ENCODE measurements around the gene MAP3K8. TPM values are rescaled to one million over a fixed set of nuclear protein-coding genes. Genes with fewer than 3 reads are reported as not detected.

MAP3K8 gene
- total and polyA plus RNA-seq, 4 donors: 37.0 to 77.9 (median 50.5) TPM

DNA sequence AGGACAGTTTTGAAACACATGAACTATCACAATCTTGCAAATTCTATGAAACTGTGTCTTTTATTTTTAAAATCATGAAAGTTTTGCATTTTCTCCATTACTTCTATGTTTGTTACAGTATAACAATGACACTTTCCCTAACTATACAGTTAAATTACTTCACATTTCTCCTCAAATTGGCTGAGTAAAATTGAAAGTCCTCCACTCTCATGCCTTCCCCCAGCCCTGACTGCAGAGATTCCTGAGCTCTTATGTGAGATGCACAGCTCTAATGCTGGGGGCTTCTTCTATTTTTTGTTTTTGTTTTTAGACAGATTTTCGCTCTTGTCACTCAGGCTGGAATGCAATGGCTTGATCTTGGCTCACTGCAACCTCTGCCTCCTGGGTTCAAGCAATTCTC, 22.7 kb upstream of the MAP3K8 start:
- Histone ChIP-seq H3K4me1 (ENCODE audit: control insufficient read depth in 5 of 5, insufficient read depth in 5 of 5, low read length in 5 of 5) (no peaks in the 10 kb centered on the region), H3K9ac (ENCODE audit: insufficient read depth in 1 of 2, low read length in 2 of 2) (no peak overlapping the region), H3K4me3 (no peak overlapping the region), H3K9me3 (ENCODE audit: control insufficient read depth in 4 of 4, insufficient read depth in 3 of 4, low read length in 3 of 4) (no peaks in the 10 kb centered on the region), H3K27ac (ENCODE audit: low read depth in 1 of 2, low read length in 1 of 2) (no peak overlapping the region), H3K36me3 (ENCODE audit: control insufficient read depth in 4 of 4, insufficient read depth in 4 of 4, low read length in 4 of 4) (no peaks in the 10 kb centered on the region), H3K27me3 (ENCODE audit: control insufficient read depth in 3 of 3, insufficient read depth in 3 of 3, low read length in 2 of 3) (no peaks in the 10 kb centered on the region)
- DNase-seq (no peak), ATAC-seq (ENCODE audit: insufficient read depth, low FRiP score) (no peak)
- WGBS, 2 donors: 91 to 98% methylated on average over 1 of the region's 1 CpG
- TF ChIP-seq, protein P1, sequence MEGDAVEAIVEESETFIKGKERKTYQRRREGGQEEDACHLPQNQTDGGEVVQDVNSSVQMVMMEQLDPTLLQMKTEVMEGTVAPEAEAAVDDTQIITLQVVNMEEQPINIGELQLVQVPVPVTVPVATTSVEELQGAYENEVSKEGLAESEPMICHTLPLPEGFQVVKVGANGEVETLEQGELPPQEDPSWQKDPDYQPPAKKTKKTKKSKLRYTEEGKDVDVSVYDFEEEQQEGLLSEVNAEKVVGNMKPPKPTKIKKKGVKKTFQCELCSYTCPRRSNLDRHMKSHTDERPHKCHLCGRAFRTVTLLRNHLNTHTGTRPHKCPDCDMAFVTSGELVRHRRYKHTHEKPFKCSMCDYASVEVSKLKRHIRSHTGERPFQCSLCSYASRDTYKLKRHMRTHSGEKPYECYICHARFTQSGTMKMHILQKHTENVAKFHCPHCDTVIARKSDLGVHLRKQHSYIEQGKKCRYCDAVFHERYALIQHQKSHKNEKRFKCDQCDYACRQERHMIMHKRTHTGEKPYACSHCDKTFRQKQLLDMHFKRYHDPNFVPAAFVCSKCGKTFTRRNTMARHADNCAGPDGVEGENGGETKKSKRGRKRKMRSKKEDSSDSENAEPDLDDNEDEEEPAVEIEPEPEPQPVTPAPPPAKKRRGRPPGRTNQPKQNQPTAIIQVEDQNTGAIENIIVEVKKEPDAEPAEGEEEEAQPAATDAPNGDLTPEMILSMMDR (IDR thresholded peaks at IDR 0.05; ENCODE audit: control extremely low read depth, extremely low read depth): no peak

DNA sequence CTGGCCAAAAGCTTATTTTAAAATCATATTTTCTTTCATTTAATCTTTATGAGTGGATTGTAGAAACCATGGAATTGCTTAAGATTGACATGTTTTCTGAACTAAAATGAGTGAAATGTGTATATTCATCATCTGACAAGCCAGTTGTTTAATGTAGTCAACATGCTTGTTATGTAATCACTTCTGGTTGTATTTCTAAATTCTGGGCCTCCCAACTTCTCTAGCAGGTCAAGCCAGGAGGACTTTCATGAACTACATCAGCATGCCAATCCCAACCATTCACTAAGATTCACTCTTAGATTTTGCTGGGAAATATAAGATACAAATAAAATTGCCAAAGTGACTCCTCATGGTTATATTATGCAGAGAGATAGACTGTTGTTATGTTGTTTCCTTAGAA, 21.1 kb upstream of the MAP3K8 start:
- peaks cover 0 to 3% (median 0%) of the 10 kb centered on the region in 5 donors for H3K4me1 ChIP-seq (ENCODE audit: control insufficient read depth in 5 of 5, insufficient read depth in 5 of 5, low read length in 5 of 5)
- H3K27ac ChIP-seq (ENCODE audit: low read depth in 1 of 2, low read length in 1 of 2): no peak overlapping the region
- DNase-seq (no peak), ATAC-seq (ENCODE audit: insufficient read depth, low FRiP score) (no peak)
- TF ChIP-seq, protein P1 (IDR thresholded peaks at IDR 0.05; ENCODE audit: control extremely low read depth, extremely low read depth): no peak
- no peak overlapping the region for H3K9ac ChIP-seq (ENCODE audit: insufficient read depth in 1 of 2, low read length in 2 of 2)
- H3K4me3 ChIP-seq: no peak overlapping the region
- no peaks in the 10 kb centered on the region for H3K9me3 ChIP-seq (ENCODE audit: control insufficient read depth in 4 of 4, insufficient read depth in 3 of 4, low read length in 3 of 4)
- no peaks in the 10 kb centered on the region for H3K36me3 ChIP-seq (ENCODE audit: control insufficient read depth in 4 of 4, insufficient read depth in 4 of 4, low read length in 4 of 4)
- H3K27me3 ChIP-seq (ENCODE audit: control insufficient read depth in 3 of 3, insufficient read depth in 3 of 3, low read length in 2 of 3): no peaks in the 10 kb centered on the region

DNA sequence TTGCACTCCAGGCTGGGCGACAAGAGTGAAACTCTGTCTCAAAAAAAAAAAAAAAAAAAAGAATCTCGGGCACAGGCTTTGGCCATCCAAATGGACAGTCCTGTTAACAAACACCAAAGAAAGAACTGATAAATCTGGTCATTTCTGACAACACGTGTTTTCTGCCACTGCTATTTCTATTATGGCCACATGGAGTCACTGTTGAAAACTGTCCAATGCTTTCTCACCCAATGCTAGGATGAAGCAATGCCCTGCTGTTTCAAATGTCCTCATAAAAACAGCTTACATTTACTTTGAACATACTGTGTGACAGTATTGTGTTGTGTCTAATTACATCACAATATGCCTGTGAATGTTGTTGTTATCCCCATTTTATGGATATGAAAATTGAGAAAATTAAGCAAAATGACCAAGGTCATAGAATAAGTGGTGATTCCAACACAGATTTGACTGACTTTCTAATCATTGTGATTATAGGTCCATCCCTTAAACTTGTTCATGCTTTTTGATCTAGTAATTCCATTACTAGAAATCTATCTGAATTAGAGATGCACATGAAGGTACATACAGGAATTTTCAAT, 19.9 kb upstream of the MAP3K8 start:
- peak in 2 of 3 donors; percentile 72 to 83 for DNase-seq
- no peak overlapping the region for H3K27ac ChIP-seq (ENCODE audit: low read depth in 1 of 2, low read length in 1 of 2)
- TF ChIP-seq, protein P1 (IDR thresholded peaks at IDR 0.05; ENCODE audit: control extremely low read depth, extremely low read depth): peak; percentile 90
- no peaks in the 10 kb centered on the region for H3K9me3 ChIP-seq (ENCODE audit: control insufficient read depth in 4 of 4, insufficient read depth in 3 of 4, low read length in 3 of 4)
- peaks cover 0 to 5% (median 0%) of the 10 kb centered on the region in 5 donors for H3K4me1 ChIP-seq (ENCODE audit: control insufficient read depth in 5 of 5, insufficient read depth in 5 of 5, low read length in 5 of 5)
- no peaks in the 10 kb centered on the region for H3K27me3 ChIP-seq (ENCODE audit: control insufficient read depth in 3 of 3, insufficient read depth in 3 of 3, low read length in 2 of 3)
- ATAC-seq (ENCODE audit: insufficient read depth, low FRiP score): peak; percentile 53
- no peak overlapping the region for H3K9ac ChIP-seq (ENCODE audit: insufficient read depth in 1 of 2, low read length in 2 of 2)
- WGBS, 2 donors: 30 to 35% methylated on average over 3 of the region's 3 CpGs
- H3K36me3 ChIP-seq (ENCODE audit: control insufficient read depth in 4 of 4, insufficient read depth in 4 of 4, low read length in 4 of 4): no peaks in the 10 kb centered on the region
- H3K4me3 ChIP-seq: no peak overlapping the region

DNA sequence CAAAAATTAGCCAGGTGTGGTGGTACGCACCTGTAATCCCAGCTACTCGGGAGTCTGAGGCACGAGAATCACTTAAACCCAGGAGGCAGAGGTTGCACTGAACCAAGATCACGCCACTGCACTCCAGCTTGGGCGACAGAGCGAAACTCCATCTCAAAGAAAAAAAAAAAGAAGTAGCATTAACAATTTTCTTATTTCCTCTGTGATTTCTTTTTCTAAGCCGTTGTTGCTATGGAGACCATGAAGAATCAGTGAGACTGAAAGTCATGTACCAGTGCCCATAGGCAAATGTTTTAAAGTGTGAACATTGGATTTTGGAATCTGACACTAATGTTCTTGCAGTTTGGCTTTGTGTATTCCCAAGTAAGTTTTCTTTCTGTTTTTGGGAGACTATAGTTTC, 18.4 kb upstream of the MAP3K8 start:
- Histone ChIP-seq H3K4me1 (ENCODE audit: control insufficient read depth in 5 of 5, insufficient read depth in 5 of 5, low read length in 5 of 5) (peaks cover 0 to 5% (median 0%) of the 10 kb centered on the region in 5 donors), H3K27ac (ENCODE audit: low read depth in 1 of 2, low read length in 1 of 2) (no peak overlapping the region), H3K27me3 (ENCODE audit: control insufficient read depth in 3 of 3, insufficient read depth in 3 of 3, low read length in 2 of 3) (no peaks in the 10 kb centered on the region), H3K9ac (ENCODE audit: insufficient read depth in 1 of 2, low read length in 2 of 2) (no peak overlapping the region), H3K36me3 (ENCODE audit: control insufficient read depth in 4 of 4, insufficient read depth in 4 of 4, low read length in 4 of 4) (no peaks in the 10 kb centered on the region), H3K9me3 (ENCODE audit: control insufficient read depth in 4 of 4, insufficient read depth in 3 of 4, low read length in 3 of 4) (no peaks in the 10 kb centered on the region), H3K4me3 (no peak overlapping the region)
- TF ChIP-seq, protein P1 (IDR thresholded peaks at IDR 0.05; ENCODE audit: control extremely low read depth, extremely low read depth): no peak
- WGBS, 2 donors: 88 to 89% methylated on average over 7 of the region's 7 CpGs
- DNase-seq (no peak), ATAC-seq (ENCODE audit: insufficient read depth, low FRiP score) (no peak)
